Activated naive CD4-positive, alpha-beta T cell (primary cell): ENCODE measurements around the gene PIP4K2C.
A peak's percentile ranks its signal among the peaks of the same experiment; 100 is the strongest.
"Not testable (repeated sequence)": the region's sequence is repeated elsewhere in the genome, so short reads cannot be mapped to it uniquely, and the experiment has no call there.

ENCODE experiments used
- DNase-seq, 4 experiments: peaks; one replicate each; lab custom pipeline; 2025; lab: John Stamatoyannopoulos, UW

The PIP4K2C gene

DNA sequence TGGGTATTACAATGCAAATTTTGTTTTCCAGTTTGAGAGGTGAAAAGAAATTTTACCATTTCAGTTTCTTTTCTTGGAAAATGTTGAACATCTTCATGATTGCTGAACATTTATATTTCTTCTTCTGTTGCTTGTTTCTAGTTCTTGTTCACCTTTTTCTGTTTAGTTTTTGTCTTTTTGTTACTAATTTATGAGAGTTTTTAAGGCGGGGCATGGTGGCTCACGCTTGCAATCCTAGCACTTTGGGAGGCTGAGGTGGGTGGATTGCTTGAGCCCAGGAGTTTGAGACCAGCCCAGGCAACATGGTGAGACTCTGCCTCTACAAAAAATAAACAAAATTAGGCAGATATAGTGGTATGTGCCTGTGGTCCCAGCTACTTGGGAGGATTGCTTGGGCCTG lies 30.5 kb upstream of the PIP4K2C start:
- no peak for DNase-seq

DNA sequence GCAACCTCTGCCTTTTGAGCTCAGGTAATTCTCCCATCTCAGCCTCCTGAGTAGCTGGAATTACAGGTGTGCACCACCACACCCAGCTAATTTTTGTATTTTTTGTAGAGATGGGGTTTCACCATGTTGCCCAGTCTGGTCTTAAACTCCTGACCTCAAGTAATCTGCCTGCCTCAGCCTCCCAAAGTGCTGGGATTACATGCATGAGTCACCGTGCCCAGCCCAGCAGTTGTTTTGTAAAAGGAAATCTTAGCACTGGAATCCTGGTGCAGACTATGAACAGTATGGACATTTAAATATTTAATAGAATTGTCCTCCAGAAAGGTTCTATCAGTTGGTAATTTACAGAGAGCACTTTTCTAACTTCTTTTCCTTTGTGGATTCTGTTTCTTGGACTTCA lies 29.9 kb upstream of the PIP4K2C start:
- not testable (repeated sequence) for DNase-seq

DNA sequence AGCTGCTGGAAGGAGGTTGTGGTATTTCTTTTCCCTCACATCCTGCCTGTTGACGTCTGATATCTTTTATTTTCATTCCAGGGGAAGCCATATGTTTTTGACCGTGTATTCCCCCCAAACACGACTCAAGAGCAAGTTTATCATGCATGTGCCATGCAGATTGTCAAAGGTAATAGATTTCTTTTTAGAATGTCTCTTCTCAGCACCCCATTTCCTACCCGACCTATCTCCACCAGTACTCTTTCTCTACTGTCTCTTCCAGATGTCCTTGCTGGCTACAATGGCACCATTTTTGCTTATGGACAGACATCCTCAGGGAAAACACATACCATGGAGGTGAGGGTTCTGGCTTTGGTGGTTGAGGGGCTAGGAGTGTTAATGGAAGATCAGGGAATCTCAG lies 27.6 kb upstream of the PIP4K2C start:
- DNase-seq: no peak

DNA sequence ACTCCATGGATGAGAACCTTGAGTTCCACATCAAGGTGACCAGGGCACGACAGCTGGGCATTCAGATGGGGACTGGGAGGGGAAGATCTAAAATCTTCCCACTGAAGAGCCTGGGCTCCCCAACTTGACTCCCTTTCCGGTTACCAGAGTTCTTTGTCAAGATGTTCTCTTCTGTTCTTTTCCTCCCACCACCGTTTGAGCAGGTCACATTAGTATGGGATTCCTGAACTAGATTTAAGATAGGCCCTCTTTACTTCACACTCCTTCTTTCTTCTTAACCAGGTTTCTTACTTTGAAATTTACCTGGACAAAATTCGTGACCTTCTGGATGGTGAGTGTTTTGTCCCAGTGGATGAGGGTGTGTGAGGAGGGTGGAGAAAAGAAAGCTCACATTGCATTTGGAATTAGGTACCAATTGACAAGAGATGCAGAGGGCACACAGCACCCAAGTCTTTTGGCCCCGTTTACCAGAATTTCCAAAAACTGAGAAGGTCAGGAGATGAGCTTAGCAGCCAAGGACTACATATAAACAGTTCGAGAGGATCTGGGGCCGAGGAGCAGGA lies 26.7 kb upstream of the PIP4K2C start:
- no peak for DNase-seq

DNA sequence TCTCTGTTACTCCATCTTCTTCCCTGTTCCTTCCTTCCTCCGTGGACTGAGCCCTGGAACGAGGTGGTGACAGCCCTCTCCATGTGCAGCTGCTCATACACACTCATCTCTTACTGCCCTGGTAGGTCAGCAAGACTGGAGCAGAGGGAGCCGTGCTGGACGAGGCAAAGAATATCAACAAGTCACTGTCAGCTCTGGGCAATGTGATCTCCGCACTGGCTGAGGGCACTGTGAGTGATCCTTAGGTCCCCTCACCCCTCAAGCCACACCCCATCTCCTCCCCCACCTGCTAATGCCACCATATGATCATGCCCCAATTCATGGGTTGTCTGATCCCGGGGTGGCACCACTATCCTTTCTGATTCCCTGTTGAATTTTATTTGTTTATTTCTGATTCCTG lies 22.2 kb upstream of the PIP4K2C start:
- no peak for DNase-seq

DNA sequence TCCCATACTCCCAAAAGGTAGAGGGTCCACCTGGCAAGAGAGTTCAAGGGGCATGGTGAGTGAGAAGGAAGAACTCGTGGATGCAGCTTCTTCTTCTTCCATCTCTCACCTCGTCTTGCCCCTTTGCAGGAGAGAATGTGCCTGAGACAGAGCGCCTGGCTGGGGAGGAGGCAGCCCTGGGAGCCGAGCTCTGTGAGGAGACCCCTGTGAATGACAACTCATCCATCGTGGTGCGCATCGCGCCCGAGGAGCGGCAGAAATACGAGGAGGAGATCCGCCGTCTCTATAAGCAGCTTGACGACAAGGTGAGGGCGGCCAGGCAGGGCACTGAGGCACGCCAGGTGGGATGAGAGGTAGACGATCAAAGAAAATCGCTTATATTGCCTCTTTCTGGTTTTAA lies 21.1 kb upstream of the PIP4K2C start:
- no peak for DNase-seq

DNA sequence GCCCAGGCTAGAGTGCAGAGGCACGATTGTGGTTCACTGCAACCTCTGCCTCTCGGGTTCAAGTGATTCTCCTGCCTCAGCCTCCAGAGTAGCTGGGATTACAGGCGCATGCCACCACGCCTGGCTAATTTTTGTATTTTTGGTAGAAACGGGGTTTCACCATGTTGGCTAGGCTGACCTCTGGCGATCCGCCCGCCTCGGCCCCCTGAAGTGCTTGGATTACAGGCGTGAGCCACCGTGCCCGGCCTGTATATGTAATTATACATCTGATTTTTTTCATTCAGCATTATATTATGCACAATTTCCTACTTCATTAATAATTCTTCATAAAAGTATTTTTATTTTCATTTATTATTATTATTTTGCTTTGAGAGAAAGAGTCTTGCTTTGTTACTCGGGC lies 20.6 kb upstream of the PIP4K2C start:
- not testable (repeated sequence) for DNase-seq

DNA sequence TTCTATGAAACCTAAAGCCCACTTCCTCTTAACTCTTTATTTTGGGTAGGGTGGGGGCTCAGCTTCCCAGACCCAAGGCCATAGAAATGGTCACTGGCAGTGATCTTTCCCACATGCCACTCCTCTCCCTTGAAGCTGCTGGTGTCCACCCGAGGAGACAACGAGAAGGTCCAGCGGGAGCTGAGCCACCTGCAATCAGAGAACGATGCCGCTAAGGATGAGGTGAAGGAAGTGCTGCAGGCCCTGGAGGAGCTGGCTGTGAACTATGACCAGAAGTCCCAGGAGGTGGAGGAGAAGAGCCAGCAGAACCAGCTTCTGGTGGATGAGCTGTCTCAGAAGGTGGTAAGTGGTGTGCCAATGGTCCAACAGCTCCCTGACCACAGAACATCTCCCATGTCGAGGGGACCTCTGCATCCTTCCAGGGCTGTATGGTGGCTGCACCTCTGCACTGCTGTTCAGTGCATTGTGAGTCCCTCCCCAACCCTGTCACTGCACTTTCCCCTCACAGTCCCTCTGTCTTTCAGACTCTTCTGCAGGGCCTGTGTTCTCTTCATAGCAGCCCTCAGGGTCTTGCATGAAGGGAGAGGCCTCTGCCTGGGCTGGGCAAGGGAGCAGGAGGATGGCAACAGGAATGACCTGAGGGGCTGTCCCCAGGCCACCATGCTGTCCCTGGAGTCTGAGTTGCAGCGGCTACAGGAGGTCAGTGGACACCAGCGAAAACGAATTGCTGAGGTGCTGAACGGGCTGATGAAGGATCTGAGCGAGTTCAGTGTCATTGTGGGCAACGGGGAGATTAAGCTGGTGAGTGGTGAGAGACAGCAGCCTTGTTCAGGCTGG lies 18.8 kb upstream of the PIP4K2C start:
- no peak for DNase-seq

DNA sequence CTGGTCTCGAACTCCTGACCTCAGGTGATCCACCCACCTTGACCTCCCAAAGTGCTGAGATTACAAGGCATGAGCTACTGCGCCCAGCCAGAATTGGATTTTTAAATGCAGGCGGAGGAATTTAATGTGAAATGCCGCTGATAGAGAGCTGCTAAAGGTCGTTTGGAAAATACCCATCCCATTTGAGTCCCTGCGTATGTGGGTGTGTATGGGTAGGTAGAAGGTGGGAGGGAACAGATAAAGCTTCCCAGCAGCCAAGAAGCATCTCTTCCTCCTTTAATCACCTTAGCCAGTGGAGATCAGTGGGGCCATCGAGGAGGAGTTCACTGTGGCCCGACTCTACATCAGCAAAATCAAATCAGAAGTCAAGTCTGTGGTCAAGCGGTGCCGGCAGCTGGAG lies 16.2 kb upstream of the PIP4K2C start:
- no peak for DNase-seq

DNA sequence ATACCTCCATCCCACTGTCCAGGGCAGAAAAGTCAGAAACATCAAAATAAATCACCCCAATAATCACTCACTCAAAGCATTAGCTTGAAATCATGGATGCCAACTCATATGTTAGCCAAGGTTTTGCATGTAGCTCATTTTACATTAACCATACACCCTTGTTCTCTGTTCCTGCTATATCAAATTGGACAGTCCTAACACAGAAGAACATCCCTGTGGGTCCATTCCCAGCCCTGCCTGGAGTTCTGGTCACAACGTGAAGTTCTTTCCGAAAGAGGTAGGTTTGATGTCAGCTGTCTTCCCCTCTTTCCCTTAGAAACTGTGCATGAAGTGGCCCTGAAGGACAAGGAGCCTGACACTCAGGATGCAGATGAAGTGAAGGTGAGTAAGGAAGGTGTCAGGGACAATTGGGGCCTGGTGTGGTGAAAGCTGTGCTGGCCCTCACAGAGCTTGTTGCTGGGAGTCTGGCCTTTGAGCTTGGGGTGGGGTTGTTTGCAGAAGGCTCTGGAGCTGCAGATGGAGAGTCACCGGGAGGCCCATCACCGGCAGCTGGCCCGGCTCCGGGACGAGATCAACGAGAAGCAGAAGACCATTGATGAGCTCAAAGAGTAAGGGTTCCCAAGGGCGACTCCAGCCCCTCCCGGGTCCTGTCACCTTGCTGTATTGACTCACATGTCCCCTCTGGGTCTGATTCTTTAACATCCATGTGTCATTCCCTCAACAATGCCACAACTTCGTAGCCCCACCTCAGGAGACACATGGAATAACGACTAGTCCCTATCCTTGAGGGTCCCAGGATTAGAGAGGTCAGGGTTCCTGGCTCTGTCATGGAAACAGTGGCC lies 15.0 kb upstream of the PIP4K2C start:
- DNase-seq: no peak

DNA sequence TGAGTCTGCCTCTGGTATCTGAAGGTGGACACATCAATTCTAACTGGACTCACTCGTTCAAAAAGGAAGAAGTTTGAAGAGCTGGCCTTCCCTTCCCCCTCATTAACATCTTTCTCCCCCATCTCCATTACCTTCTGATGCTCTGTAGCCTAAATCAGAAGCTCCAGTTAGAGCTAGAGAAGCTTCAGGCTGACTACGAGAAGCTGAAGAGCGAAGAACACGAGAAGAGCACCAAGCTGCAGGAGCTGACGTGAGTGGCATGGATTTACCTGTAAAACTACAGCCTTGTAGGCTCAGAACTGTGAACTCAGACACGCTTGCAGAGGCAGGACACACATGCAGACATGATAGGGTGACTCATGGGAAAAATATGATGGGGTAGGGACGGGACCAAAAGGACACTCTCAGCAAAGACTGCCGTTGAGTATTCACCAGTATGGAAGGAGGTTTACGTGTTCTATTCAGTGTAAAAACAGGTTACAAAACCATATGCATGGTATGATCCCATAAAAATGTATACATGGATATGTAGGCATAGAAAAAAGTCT lies 14.3 kb upstream of the PIP4K2C start:
- DNase-seq: no peak

DNA sequence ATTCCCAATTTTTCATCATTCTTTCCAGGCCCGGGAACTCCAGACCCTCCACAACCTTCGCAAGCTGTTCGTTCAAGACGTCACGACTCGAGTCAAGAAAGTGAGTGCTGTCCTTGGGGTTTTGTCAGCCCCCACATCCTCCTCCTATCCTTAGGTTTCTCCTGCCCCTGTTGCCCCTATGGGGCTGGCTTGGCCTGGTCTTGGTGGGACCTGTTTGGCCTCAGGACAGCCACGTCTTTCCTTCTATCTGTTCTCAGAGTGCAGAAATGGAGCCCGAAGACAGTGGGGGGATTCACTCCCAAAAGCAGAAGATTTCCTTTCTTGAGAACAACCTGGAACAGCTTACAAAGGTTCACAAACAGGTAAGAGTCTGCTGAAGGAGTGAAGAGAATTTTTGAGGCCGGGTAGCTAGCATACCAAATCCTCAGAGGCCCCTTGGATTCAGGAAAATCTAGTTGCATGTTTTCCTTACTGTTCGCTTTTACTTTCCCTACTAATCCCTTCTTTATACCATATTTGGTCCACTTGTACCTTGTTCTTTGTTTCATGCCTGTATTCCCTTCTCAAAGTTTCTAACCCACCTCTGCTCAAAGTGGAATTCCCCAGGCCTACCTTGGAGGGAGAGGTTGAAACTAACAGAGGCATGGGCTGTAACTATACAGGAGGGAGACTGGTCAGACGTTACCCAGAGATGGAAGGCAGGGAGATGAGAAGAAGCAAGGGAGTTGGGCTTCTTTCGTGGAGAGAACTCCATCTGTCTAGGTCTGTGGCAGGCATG lies 12.8 kb upstream of the PIP4K2C start:
- no peak for DNase-seq

DNA sequence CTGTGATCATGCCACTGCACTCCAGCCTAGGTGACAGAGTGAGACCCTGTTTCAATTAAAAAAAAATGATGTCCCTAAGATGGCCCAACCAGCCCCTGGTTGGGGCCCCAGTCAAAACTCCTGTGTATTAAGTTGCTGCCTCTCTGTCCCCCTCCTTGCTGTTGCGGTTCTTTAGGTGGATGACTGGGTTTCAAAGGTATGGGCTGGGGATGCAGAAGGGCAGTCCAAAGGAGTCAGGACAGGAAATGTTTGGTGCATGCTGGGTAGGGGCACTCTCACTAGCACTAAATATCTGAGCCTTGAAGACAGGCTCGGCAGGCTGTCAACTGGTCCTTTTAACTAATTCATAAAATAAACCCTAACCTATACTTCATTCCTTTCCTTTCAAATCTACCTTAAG lies 12.0 kb upstream of the PIP4K2C start:
- DNase-seq: no peak

DNA sequence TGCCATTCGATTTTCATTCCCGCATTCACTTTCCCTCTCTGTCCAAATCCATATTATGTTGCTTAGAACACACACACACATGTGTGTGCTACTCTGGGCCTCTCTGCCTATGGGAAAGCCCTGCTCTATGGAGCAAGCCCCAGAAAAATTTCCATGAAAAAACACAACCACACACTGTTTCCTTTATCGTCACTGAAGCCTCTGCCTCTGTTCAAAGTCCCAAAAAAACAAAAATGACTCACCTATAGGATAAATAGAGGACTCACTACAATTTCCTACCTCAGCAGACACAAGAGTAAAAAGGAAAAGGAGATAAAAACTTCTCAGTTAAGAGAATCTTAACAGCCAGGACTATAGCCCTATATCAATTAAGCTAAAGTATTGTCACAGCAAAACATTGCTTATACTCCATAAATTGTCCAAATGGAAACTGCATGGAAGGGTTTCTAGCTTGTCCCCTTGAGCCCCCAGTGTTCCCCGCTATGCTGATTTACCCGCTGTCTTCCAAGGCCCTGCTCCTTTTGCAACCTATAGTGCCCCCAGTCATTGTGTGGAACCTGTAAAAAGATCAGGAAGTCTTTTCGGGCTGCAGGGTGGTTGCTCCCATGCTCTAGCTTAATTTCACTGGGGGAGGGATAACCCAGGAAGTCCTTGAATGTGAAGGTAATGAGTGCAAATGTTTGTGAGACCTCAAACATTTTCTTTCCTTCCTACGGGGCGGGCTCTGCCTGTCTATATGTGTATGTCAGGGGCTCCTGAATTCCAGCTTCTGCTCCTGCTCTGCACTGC lies 11.1 kb upstream of the PIP4K2C start:
- DNase-seq: no peak

DNA sequence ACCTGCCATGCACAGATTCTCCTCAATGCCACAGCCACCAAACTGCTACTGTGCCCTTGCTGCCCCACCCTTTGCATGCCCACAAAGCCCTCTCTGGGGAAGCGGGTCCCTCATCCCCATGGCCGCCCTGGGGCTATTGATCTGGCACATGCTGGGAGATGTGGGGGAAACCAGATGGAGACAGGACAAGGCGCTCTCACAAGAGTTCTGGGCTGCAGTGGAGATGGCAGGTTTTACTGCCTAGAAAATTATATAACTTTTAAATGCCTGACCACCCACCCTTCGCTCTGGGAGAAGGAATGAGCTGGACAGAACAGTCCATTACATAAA lies 10.6 kb upstream of the PIP4K2C start:
- DNase-seq: no peak

DNA sequence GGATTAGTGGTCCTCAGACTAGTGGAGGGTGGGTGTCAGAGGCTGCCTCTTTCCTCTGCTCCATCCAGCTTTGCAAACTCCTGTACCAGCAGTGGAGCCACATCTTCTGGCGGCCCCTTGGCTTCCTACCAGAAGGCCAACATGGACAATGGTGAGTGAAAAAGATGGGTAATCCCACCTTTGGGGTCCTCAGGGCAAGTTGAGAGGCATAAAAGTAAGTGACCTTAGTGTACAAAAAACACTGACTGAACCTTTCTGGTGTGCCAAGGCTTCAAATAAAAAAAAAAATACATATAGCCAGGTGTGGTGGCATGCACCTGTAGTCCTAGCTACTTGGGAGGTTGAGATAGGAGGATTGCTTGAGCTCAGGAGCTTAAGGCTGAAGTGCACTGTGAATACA lies 9.2 kb upstream of the PIP4K2C start:
- no peak for DNase-seq

DNA sequence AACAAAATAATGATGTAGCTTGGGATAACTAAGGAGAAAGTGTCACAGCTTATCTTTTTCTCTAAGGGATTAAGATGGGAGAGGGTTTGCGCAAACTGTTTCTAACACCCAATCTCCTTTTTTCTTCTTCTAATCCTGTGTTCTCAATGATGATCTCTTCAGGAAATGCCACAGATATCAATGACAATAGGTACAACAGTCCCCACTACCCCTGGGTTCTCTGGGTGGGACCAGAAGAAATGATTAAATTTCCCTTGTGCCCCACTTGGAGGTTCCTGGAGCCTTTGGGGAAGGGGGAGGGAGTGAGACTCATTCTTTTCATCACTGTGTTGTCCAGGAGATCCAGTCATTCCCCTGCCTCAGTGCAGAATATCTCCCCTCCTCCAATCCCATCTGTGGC lies 8.6 kb upstream of the PIP4K2C start:
- DNase-seq: no peak

DNA sequence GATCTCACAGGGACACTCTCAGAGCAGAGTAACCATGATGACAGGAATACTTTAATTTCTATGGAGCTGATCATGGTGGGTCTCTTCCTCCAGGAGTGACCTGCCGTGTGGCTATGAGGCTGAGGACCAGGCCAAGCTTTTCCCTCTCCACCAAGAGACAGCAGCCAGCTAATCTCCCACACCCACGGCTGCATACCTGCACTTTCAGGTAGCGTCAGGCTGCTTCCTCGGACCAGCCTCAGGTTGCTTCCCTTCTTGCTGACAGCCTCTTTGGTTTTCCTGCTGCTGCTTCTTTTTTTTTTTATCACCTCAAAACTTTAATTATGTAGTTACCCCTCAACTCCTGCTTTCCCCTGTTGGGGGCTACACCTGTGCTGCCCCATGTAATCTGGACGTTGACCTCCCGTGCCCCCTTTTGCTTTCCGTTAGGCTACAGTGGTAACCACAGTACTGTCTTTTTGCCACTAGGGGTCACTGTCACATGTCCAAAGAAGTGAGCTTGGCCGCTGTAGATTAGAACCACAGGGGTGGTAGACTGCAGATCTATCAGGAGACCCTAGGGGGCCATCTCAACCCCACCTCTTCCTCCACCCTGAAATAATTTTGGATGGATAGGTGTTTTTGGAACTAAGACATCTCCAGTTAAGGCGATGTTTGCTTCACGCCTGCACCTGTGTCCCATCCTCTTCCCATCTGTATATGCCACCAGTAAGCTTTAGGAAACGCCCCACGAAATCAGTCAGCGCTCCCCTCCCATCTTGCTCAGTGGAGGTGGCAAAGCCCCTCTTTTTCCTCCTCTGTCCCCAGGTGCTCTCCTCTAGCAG lies 7.8 kb upstream of the PIP4K2C start:
- DNase-seq: peak; percentile 7 to 35 (median 16)

DNA sequence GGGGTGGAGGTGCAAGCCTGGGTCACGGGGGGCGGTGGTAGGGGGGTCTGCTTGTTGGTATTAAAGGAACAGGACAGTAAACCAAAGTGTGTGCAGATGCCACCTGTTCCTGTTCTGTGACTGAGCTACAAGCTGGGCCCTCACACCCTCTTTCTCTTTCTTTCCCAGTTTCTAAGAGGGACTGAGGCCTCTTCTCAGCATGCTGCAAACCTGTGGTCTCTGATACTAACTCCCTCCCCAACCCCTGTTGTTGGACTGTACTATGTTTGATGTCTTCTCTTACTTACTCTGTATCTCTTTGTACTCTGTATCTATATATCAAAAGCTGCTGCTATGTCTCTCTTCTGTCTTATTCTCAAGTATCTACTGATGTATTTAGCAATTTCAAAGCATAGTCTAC lies 6.9 kb upstream of the PIP4K2C start:
- no peak for DNase-seq

DNA sequence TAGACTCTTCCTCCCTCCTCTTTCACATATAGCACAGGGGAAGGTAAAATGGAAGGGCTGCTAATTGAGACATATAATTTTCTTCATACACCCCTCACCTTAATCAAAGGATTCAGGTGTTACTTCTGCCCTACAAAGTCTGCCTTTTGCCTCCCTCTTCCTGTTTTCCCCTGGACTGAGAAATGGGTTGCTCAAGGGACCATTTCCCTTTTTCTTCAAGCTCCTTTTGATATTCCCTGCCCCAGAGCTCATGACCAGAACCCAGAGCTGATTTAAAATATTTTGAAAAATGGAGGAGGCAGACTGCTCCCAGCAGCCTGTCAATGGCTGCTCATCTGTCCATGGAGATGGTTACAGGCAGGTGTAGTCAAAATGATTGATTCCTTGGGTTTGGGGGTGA lies 6.3 kb upstream of the PIP4K2C start:
- no peak for DNase-seq
